Right lobe of liver (tissue), 4 donors: ENCODE data around the gene ABHD2.

Experiments used
- POLR2A ChIP-seq: fragments of 450-650 bp; IDR thresholded peaks from one replicate; pipeline ENCODE4 v1.6.1; 2017; ENCODE audit warnings: antibody characterized with exemption, mild to moderate bottlenecking
- TF ChIP-seq, protein P1 (sequence below), 4 donors: fragments of 200-600 bp in 3 of 4; fragments of 450-650 bp in 1 of 4; IDR thresholded peaks; one replicate each; pipeline versions ENCODE4 v1.5.1 to v1.8.0; 2016 to 2022; ENCODE audit warnings: antibody characterized with exemption in 4 of 4, mild to moderate bottlenecking in 2 of 4
- donor health status: DM: no; HTN: no; CAD: no.
- donor health status: DM: no; HTN: no; CAD: no.
- donor health status: DM: no; HTN: yes; CAD: no.

GRCh38 chr15:89051875-89052274 lies 36.4 kb upstream of the ABHD2 start:
- TF ChIP-seq, protein P1, sequence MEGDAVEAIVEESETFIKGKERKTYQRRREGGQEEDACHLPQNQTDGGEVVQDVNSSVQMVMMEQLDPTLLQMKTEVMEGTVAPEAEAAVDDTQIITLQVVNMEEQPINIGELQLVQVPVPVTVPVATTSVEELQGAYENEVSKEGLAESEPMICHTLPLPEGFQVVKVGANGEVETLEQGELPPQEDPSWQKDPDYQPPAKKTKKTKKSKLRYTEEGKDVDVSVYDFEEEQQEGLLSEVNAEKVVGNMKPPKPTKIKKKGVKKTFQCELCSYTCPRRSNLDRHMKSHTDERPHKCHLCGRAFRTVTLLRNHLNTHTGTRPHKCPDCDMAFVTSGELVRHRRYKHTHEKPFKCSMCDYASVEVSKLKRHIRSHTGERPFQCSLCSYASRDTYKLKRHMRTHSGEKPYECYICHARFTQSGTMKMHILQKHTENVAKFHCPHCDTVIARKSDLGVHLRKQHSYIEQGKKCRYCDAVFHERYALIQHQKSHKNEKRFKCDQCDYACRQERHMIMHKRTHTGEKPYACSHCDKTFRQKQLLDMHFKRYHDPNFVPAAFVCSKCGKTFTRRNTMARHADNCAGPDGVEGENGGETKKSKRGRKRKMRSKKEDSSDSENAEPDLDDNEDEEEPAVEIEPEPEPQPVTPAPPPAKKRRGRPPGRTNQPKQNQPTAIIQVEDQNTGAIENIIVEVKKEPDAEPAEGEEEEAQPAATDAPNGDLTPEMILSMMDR (IDR thresholded peaks at IDR 0.05) = no peak
- no peak for TF ChIP-seq POLR2A
